Activated T-cell treated with anti-CD3 and anti-CD28 coated beads, Interleukin-2, amount 50 U/mL, for 72 hours (primary cell): ENCODE results near the gene ADGRG4. TPM values are rescaled to one million over a fixed set of nuclear protein-coding genes. Genes with fewer than 3 reads are reported as not detected.
"Not testable (repeated sequence)": the region's sequence is repeated elsewhere in the genome, so short reads cannot be mapped to it uniquely, and the experiment has no call there.

Source experiments
- ATAC-seq, 2 donors: fragments of 150-1000 bp; cut with Tn5 transposase; replicated peaks in 1 of 2; 2 replicates each; pipeline ENCODE4 v1.10.0; 2021; ENCODE audit warnings: moderate library complexity in 2 of 2, mild to moderate bottlenecking in 1 of 2
- DNase-seq, 2 donors: peaks; one replicate each; pipeline ENCODE4 v3.0.0; 2021 to 2022; ENCODE audit warnings: mixed read lengths in 1 of 2
- H3K27ac Mint-ChIP-seq: one replicate; pipeline ENCODE4 v1.8.0; 2022; ENCODE audit warnings: mild to moderate bottlenecking, moderate library complexity, mixed read lengths
- H3K27me3 Mint-ChIP-seq: one replicate; pipeline ENCODE4 v1.8.0; 2022; ENCODE audit warnings: low read depth, mixed read lengths
- H3K36me3 Mint-ChIP-seq, 2 donors: one replicate each; pipeline ENCODE4 v1.8.0; 2022; ENCODE audit warnings: mixed read lengths in 2 of 2, mild to moderate bottlenecking in 1 of 2; ENCODE audit not compliant: insufficient read depth in 2 of 2
- H3K4me1 Mint-ChIP-seq: one replicate; pipeline ENCODE4 v1.8.0; 2022; ENCODE audit warnings: low read depth, mixed read lengths
- H3K4me3 Mint-ChIP-seq, 2 donors: one replicate each; pipeline ENCODE4 v1.8.0; 2022; ENCODE audit warnings: mild to moderate bottlenecking in 2 of 2, mixed read lengths in 2 of 2, moderate library complexity in 2 of 2
- H3K9me3 Mint-ChIP-seq, 2 donors: one replicate each; pipeline ENCODE4 v1.8.0; 2022; ENCODE audit warnings: mixed read lengths in 2 of 2
- total RNA-seq, 2 donors: library from RNA; stranded (reverse); gene quantifications; one replicate each; pipeline ENCODE4 v1.2.3, GENCODE V29; 2022

The ADGRG4 gene
- total RNA-seq, 2 donors from 2014 or later: not detected

DNA sequence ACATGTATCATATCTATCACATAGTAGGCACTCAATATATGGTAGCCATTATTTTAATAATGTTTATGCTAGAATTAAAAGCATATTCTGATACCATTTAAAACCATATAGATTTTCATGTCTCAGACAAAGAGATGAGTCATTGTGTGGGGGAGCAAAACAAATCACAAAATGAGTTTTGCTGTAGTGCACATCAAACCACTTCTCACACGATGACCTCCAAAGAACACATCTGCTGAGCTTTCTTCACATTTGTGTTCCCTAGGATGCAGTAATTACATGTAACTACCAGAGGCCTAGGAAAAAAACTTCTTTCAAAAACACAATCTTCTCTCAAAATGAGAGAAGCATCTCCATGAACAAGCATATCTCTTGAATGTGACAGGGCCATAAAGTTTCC, 130.9 kb downstream of the ADGRG4 start:
- DNase-seq: peak; percentile 1 to 4
- peak overlapping the region; percentile 57 for H3K27ac Mint-ChIP-seq

GRCh38 chrX:136437774-136438173, 137.0 kb downstream of the ADGRG4 start:
- Mint-ChIP-seq H3K4me1 (peaks cover 7% of the 10 kb centered on the region), H3K9me3 (no peaks in the 10 kb centered on the region), H3K27ac (no peak overlapping the region), H3K36me3 (no peaks in the 10 kb centered on the region), H3K27me3 (peaks cover 20% of the 10 kb centered on the region), H3K4me3 (no peak overlapping the region)
- ATAC-seq (no peak), DNase-seq (no peak)

More for the DNA sequence above, 130.9 kb downstream of the ADGRG4 start:
- peak; percentile 76 to 85 for ATAC-seq
- Mint-ChIP-seq H3K27me3 (peaks cover 29% of the 10 kb centered on the region), H3K9me3 (no peaks in the 10 kb centered on the region), H3K36me3 (no peaks in the 10 kb centered on the region), H3K4me1 (peaks cover 19% of the 10 kb centered on the region), H3K4me3 (peak overlapping the region in 1 of 2 donors; percentile 27)

DNA sequence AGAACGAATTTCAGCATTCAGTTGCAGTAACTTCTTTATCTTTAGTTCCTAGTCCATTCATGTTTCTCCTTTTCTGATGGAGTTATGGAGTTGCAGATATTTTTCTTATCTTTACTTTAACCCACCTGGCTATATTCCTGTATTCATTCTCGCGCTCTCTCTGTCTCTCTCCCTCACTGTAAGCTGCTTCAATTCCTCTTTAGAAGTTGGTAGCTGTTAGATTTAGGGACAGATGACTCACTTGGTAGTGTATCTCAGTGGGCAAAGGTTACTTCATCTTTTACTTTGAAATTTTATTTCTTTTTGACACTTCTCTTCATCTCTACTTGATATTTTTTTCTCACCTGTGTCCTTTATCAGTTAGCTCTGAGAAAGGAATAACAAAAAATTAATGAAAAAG, 137.4 kb downstream of the ADGRG4 start:
- Mint-ChIP-seq H3K27me3 (peaks cover 19% of the 10 kb centered on the region), H3K4me3 (no peak overlapping the region), H3K36me3 (no peaks in the 10 kb centered on the region), H3K4me1 (peaks cover 7% of the 10 kb centered on the region), H3K9me3 (no peaks in the 10 kb centered on the region), H3K27ac (no peak overlapping the region)
- DNase-seq (no peak), ATAC-seq (no peak)

- H3K4me3 Mint-ChIP-seq, DNase-seq, H3K36me3 Mint-ChIP-seq, H3K27ac Mint-ChIP-seq, H3K27me3 Mint-ChIP-seq, ATAC-seq, H3K9me3 Mint-ChIP-seq, H3K4me1 Mint-ChIP-seq: not testable (repeated sequence)
These were observed 144.9 kb downstream of the ADGRG4 start for GRCh38 chrX:136445674-136446073.

DNA sequence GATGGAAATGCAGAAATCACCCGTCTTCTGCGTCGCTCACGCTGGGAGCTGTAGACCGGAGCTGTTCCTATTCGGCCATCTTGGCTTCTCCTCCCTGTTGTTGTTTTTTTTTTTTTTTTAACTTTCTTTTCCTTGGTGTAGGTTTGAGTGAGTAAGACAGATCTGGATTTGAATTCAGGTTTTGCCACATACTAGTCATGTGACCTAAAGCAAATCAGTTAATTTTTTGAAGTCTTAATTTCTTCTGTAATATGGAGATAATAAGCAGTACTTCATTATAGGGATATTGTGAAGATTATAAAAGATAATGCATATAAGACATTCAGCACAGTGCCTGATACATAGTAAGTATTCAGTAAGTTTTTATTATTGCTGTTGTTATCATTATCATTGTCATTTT, 145.4 kb downstream of the ADGRG4 start:
- DNase-seq (no peak), ATAC-seq (no peak)
- peaks cover 8% of the 10 kb centered on the region for H3K27me3 Mint-ChIP-seq
- H3K4me3 Mint-ChIP-seq: no peak overlapping the region
- no peaks in the 10 kb centered on the region for H3K9me3 Mint-ChIP-seq
- no peaks in the 10 kb centered on the region for H3K36me3 Mint-ChIP-seq
- H3K27ac Mint-ChIP-seq: no peak overlapping the region
- H3K4me1 Mint-ChIP-seq: no peaks in the 10 kb centered on the region

GRCh38 chrX:136447308-136447707, 146.5 kb downstream of the ADGRG4 start:
- Mint-ChIP-seq H3K4me1 (no peaks in the 10 kb centered on the region), H3K36me3 (no peaks in the 10 kb centered on the region), H3K9me3 (no peaks in the 10 kb centered on the region), H3K4me3 (no peak overlapping the region), H3K27ac (no peak overlapping the region), H3K27me3 (peaks cover 8% of the 10 kb centered on the region)
- no peak for ATAC-seq
- no peak for DNase-seq

- ATAC-seq: no peak
- Mint-ChIP-seq H3K4me1 (no peaks in the 10 kb centered on the region), H3K27me3 (peaks cover 8% of the 10 kb centered on the region)
These were observed 147.2 kb downstream of the ADGRG4 start for GRCh38 chrX:136447968-136448367.

DNA sequence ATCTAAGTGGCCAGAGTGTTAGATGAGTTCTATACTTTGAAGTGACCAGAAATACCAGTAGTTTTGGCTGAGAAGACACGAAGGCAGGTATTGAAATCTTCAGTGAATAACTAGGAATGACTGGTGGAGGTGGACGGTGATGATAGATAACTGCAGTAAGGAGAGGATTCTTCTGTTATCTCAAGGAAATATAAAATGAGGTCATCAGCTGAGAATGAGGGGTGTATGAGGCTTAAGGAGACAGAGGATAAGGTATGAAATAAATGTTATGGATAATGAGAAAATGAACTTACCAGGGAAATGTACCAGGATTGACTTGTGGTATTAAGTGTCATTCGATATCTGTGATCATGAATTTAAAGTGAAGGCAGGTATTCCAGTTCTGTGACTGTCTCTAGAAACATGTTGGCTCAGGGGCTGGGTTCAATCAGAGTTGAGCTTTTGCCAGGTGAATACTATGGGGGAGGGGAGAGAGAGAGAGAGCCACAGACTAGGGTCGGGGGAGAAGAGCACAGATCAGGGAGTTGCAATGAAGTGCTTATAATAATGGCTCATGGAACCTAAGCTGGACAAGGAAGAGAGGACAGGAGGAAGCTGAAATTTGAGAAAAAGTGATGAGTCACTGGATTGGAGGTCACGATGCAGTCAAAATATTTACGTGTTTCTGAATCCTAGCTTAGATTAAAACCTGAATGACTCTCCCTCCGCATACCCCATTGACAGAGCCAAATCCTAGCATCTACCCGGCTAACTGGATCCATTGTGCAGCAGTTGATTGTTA, 149.5 kb downstream of the ADGRG4 start:
- H3K36me3 Mint-ChIP-seq: no peaks in the 10 kb centered on the region
- no peak overlapping the region for H3K4me3 Mint-ChIP-seq
- ATAC-seq: no peak
- H3K4me1 Mint-ChIP-seq: no peaks in the 10 kb centered on the region
- H3K27me3 Mint-ChIP-seq: peaks cover 8% of the 10 kb centered on the region
- DNase-seq: no peak
- H3K9me3 Mint-ChIP-seq: no peaks in the 10 kb centered on the region
- H3K27ac Mint-ChIP-seq: no peak overlapping the region

More at GRCh38 chrX:136447968-136448367, 147.2 kb downstream of the ADGRG4 start:
- Mint-ChIP-seq H3K9me3 (no peaks in the 10 kb centered on the region), H3K4me3 (no peak overlapping the region), H3K27ac (no peak overlapping the region), H3K36me3 (no peaks in the 10 kb centered on the region)
- DNase-seq: no peak

DNA sequence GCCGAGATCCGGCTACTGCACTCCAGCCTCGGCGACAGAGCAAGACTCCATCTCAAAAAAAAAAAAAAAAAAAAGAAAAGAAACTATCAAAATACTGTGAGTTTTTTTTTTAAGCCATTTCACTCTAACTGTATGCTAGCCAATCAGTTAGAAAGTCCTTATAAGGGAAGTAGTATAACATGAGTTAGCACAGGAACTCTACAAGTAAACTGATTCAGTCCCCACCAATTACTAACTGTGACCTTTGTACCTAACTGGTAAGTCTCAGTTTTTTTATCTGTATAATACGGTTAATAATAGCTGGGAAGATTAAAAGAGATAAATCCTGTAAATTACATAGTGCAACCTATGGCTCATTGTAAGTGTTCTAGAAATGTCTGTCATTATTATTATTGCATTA, 151.9 kb downstream of the ADGRG4 start:
- no peaks in the 10 kb centered on the region for H3K9me3 Mint-ChIP-seq
- H3K4me1 Mint-ChIP-seq: no peaks in the 10 kb centered on the region
- no peaks in the 10 kb centered on the region for H3K36me3 Mint-ChIP-seq
- H3K27me3 Mint-ChIP-seq: peaks cover 11% of the 10 kb centered on the region
- no peak overlapping the region for H3K4me3 Mint-ChIP-seq
- ATAC-seq (no peak), DNase-seq (no peak)
- no peak overlapping the region for H3K27ac Mint-ChIP-seq

- H3K9me3 Mint-ChIP-seq: no peaks in the 10 kb centered on the region
These were observed 152.4 kb downstream of the ADGRG4 start for GRCh38 chrX:136453114-136453513.

DNA sequence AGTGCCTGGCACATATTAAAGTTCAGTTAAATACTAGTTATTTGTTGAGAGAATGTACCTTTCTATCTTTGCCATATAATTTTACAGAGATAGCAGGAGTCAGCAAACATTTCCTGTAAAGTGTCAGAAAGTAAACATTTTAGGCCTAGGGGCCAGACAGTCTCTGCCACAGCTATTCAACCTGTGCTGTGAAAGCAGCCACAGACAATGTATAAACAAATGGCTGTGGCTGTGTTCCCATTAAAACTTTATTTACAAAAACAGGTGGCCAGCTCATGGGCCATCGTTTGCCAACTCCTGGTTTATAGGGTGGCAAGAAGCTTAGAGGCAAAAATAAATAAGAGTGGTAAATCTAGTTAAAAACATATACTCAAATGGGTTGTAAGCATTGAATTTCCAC, 153.0 kb downstream of the ADGRG4 start:
- Mint-ChIP-seq H3K4me1 (no peaks in the 10 kb centered on the region), H3K27ac (no peak overlapping the region), H3K27me3 (peaks cover 23% of the 10 kb centered on the region), H3K36me3 (no peaks in the 10 kb centered on the region), H3K4me3 (no peak overlapping the region), H3K9me3 (no peaks in the 10 kb centered on the region)
- ATAC-seq (no peak), DNase-seq (no peak)

More at GRCh38 chrX:136453114-136453513, 152.4 kb downstream of the ADGRG4 start:
- peaks cover 16% of the 10 kb centered on the region for H3K27me3 Mint-ChIP-seq
- no peak overlapping the region for H3K27ac Mint-ChIP-seq
- no peaks in the 10 kb centered on the region for H3K4me1 Mint-ChIP-seq
- no peaks in the 10 kb centered on the region for H3K36me3 Mint-ChIP-seq
- no peak overlapping the region for H3K4me3 Mint-ChIP-seq
- DNase-seq: no peak
- no peak for ATAC-seq

DNA sequence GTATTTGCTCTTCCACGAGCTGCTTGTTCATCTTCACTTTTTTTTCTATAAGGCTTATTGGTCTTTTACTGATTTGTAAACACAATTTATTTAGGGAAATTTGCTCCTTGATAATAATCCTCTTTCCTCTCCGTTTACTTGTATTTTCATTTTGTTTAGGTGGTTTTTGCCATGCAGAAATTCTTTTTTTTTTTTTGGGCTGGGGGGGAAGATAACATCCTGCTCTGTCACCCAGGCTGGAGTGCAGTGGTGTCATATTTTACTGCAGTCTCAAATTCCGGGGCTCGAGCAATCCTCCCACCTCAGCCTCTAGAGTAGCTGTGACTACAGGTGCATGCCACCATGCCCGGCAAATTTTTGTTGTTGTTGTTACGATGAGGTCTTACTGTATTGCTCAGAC, 155.4 kb downstream of the ADGRG4 start:
- H3K4me1 Mint-ChIP-seq: no peaks in the 10 kb centered on the region
- H3K27me3 Mint-ChIP-seq: peaks cover 25% of the 10 kb centered on the region
- DNase-seq (no peak), ATAC-seq (no peak)
- no peaks in the 10 kb centered on the region for H3K36me3 Mint-ChIP-seq
- H3K9me3 Mint-ChIP-seq: no peaks in the 10 kb centered on the region
- no peak overlapping the region for H3K27ac Mint-ChIP-seq
- H3K4me3 Mint-ChIP-seq: no peak overlapping the region

GRCh38 chrX:136457303-136457917, 156.6 kb downstream of the ADGRG4 start:
- no peak overlapping the region for H3K27ac Mint-ChIP-seq
- H3K27me3 Mint-ChIP-seq: peaks cover 33% of the 10 kb centered on the region
- H3K9me3 Mint-ChIP-seq: no peaks in the 10 kb centered on the region
- no peak overlapping the region for H3K4me3 Mint-ChIP-seq
- no peaks in the 10 kb centered on the region for H3K4me1 Mint-ChIP-seq
- no peaks in the 10 kb centered on the region for H3K36me3 Mint-ChIP-seq
- no peak for DNase-seq
- ATAC-seq: no peak

- Mint-ChIP-seq H3K27me3 (peaks cover 17% of the 10 kb centered on the region), H3K36me3 (no peaks in the 10 kb centered on the region), H3K4me3 (no peak overlapping the region), H3K27ac (no peak overlapping the region), H3K4me1 (no peaks in the 10 kb centered on the region), H3K9me3 (no peaks in the 10 kb centered on the region)
- no peak for DNase-seq
- ATAC-seq: no peak
These were observed 163.8 kb downstream of the ADGRG4 start for GRCh38 chrX:136464589-136464988.
